Measurements from ENCODE around the gene JAZF1. TPM values are rescaled to one million over a fixed set of nuclear protein-coding genes. Genes with fewer than 3 reads are reported as not detected.

The JAZF1 gene
- total RNA-seq, 1 experiment from 2014 or later = 14.2 TPM

DNA sequence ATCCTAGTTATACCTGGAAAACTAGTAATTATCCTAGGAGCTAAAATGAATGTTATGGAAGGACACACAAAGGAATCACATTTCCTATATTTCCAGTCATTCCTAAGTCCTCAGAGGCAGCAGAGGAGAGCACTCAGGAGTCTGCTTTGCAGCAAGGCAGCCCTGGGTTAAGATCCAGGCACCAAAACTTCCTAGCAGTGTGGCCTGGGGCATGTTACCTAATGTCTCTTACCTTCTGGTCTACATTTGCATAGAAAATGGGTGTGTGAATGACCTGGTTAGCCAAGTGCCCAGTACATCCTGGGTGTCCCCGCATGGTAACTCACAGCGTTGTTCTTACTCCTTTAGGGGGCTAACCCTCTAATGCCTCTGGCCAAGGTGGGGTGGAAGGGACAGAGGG lies 304.8 kb downstream of the JAZF1 start:
- no TSS peak for BruUV-seq (replicated peaks)
- H3K9me3 Mint-ChIP-seq (ENCODE audit: unreplicated experiment) = no peaks in the 10 kb centered on the region
- H3K27ac Mint-ChIP-seq (ENCODE audit: low read depth, unreplicated experiment) = no peak overlapping the region
- ChIA-PET POLR2A (no interaction called here), CTCF (no interaction called here)
- TF ChIP-seq CTCF (IDR thresholded peaks at IDR 0.05; ENCODE audit: unreplicated experiment) = no peak
- peaks cover 20% of the 10 kb centered on the region for H3K4me1 Mint-ChIP-seq (ENCODE audit: insufficient read depth, unreplicated experiment)
- DNase-seq (ENCODE audit: unreplicated experiment) = peak; percentile 5
- no peaks in the 10 kb centered on the region for H3K27me3 Mint-ChIP-seq (ENCODE audit: insufficient read depth, unreplicated experiment)
- H3K4me3 Mint-ChIP-seq (ENCODE audit: unreplicated experiment) = no peak overlapping the region
- intact Hi-C loops (cut with micrococcal nuclease) = no loop called here
- no peaks in the 10 kb centered on the region for H3K36me3 Mint-ChIP-seq (ENCODE audit: insufficient read depth, unreplicated experiment)

DNA sequence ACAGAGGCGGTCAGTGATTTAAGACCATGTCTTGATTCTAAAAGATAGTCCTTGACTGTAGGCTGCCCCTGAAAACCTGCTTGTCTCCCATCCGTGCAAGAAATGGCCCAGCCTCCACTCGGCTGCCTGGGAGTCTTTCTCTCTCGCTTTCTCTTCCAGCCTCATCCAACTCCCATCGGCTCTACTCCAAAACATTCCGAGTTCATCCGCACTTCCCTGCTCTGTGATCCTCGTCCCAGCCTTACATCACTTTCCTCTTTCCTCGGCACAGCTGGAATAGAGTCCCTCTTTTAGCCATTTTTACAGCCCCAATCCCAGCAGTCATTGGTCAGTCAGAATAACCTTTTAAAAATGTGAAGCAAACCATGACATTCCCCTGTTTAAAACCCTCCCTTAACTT lies 305.5 kb downstream of the JAZF1 start:
- Mint-ChIP-seq H3K4me1 (ENCODE audit: insufficient read depth, unreplicated experiment) (peaks cover 20% of the 10 kb centered on the region), H3K27ac (ENCODE audit: low read depth, unreplicated experiment) (no peak overlapping the region), H3K9me3 (ENCODE audit: unreplicated experiment) (no peaks in the 10 kb centered on the region), H3K36me3 (ENCODE audit: insufficient read depth, unreplicated experiment) (no peaks in the 10 kb centered on the region), H3K27me3 (ENCODE audit: insufficient read depth, unreplicated experiment) (no peaks in the 10 kb centered on the region), H3K4me3 (ENCODE audit: unreplicated experiment) (no peak overlapping the region)
- no TSS peak for BruUV-seq (replicated peaks)
- POLR2A ChIA-PET = interaction anchor here (0.6 kb wide), 1 partner anchor 29 kb away, joined by 3 read pairs; no protein-coding TSS in a partner anchor
- no peak for DNase-seq (ENCODE audit: unreplicated experiment)
- CTCF ChIA-PET = no interaction called here
- no peak for TF ChIP-seq CTCF (IDR thresholded peaks at IDR 0.05; ENCODE audit: unreplicated experiment)
- intact Hi-C loops (cut with micrococcal nuclease) = no loop called here

- peaks cover 20% of the 10 kb centered on the region for H3K4me1 Mint-ChIP-seq (ENCODE audit: insufficient read depth, unreplicated experiment)
- ChIA-PET CTCF (no interaction called here), POLR2A (no interaction called here)
- no TSS peak for BruUV-seq (replicated peaks)
- H3K4me3 Mint-ChIP-seq (ENCODE audit: unreplicated experiment) = no peak overlapping the region
- H3K9me3 Mint-ChIP-seq (ENCODE audit: unreplicated experiment) = no peaks in the 10 kb centered on the region
- peak overlapping the region; percentile 61 for H3K27ac Mint-ChIP-seq (ENCODE audit: low read depth, unreplicated experiment)
- peak; percentile 84 for DNase-seq (ENCODE audit: unreplicated experiment)
- intact Hi-C loops (cut with micrococcal nuclease) = no loop called here
- H3K36me3 Mint-ChIP-seq (ENCODE audit: insufficient read depth, unreplicated experiment) = no peaks in the 10 kb centered on the region
- no peak for TF ChIP-seq CTCF (IDR thresholded peaks at IDR 0.05; ENCODE audit: unreplicated experiment)
- H3K27me3 Mint-ChIP-seq (ENCODE audit: insufficient read depth, unreplicated experiment) = no peaks in the 10 kb centered on the region
These were observed 306.3 kb downstream of the JAZF1 start for GRCh38 chr7:27873981-27874957.

- H3K4me1 Mint-ChIP-seq (ENCODE audit: insufficient read depth, unreplicated experiment) = peaks cover 20% of the 10 kb centered on the region
- no TSS peak for BruUV-seq (replicated peaks)
- no peak overlapping the region for H3K27ac Mint-ChIP-seq (ENCODE audit: low read depth, unreplicated experiment)
- no peaks in the 10 kb centered on the region for H3K36me3 Mint-ChIP-seq (ENCODE audit: insufficient read depth, unreplicated experiment)
- ChIA-PET POLR2A (no interaction called here), CTCF (interaction anchor here (0.6 kb wide), 2 partner anchors 153 to 275 kb away, joined by 3 read pairs; no protein-coding TSS in a partner anchor)
- no peaks in the 10 kb centered on the region for H3K9me3 Mint-ChIP-seq (ENCODE audit: unreplicated experiment)
- intact Hi-C loops (cut with micrococcal nuclease) = no loop called here
- DNase-seq (ENCODE audit: unreplicated experiment) = no peak
- H3K4me3 Mint-ChIP-seq (ENCODE audit: unreplicated experiment) = no peak overlapping the region
- H3K27me3 Mint-ChIP-seq (ENCODE audit: insufficient read depth, unreplicated experiment) = no peaks in the 10 kb centered on the region
- no peak for TF ChIP-seq CTCF (IDR thresholded peaks at IDR 0.05; ENCODE audit: unreplicated experiment)
These were observed 308.0 kb downstream of the JAZF1 start for GRCh38 chr7:27872356-27873275.

Data from MCF 10A (cell line).